Measurements from ENCODE around the gene MAP3K5. TPM values are rescaled to one million over a fixed set of nuclear protein-coding genes. Genes with fewer than 3 reads are reported as not detected.

The MAP3K5 gene
- total and polyA plus RNA-seq, 2 of the 8 experiments (the other 6 are each of a cell fraction or from before 2014, with no cell fraction given), result 0.63 to 2.6 TPM

- FAIRE-seq (no peak), DNase-seq (ENCODE audit: low read depth in 1 of 2, low spot score in 2 of 2) (no peak)
- Histone ChIP-seq H3K4me2 (ENCODE audit: insufficient read depth in 1 of 2, low read depth in 2 of 2, low read length in 2 of 2) (no peak overlapping the region), H2BK15ac (ENCODE audit: low read length) (no peak overlapping the region), H4K91ac (replicated peaks; ENCODE audit: insufficient read length, low read length) (no peak overlapping the region), H3K9me3 (ENCODE audit: insufficient read depth in 2 of 2, low read depth in 1 of 2, low read length in 1 of 2) (no peaks in the 10 kb centered on the region), H3K4ac (replicated peaks; ENCODE audit: insufficient read length, low read depth, low read length) (no peak overlapping the region), H2BK120ac (replicated peaks; ENCODE audit: low read depth, low read length) (no peak overlapping the region), H4K5ac (ENCODE audit: insufficient read length, low read depth, low read length) (no peak overlapping the region), H3K18ac (ENCODE audit: extremely low read depth, low read length) (no peak overlapping the region), H3K23me2 (ENCODE audit: low read depth, low read length) (no peaks in the 10 kb centered on the region), H3K79me1 (ENCODE audit: low read depth, low read length) (no peaks in the 10 kb centered on the region), H3K4me3 (ENCODE audit: extremely low read depth in 1 of 4, insufficient read depth in 2 of 4, low read depth in 3 of 4, low read length in 4 of 4) (no peak overlapping the region), H2BK20ac (ENCODE audit: low read length) (no peak overlapping the region), H2BK5ac (ENCODE audit: low read depth, low read length) (no peak overlapping the region), H2AK5ac (ENCODE audit: low read depth, low read length) (no peak overlapping the region), H3K27ac (ENCODE audit: low read depth, low read length) (no peak overlapping the region), H3K36me3 (ENCODE audit: control insufficient read depth in 2 of 4, insufficient read depth in 4 of 4, low read length in 3 of 4) (no peaks in the 10 kb centered on the region), H3K14ac (ENCODE audit: insufficient read length) (no peak overlapping the region), H3K79me2 (ENCODE audit: control insufficient read depth in 1 of 2, insufficient read depth in 2 of 2, low read length in 2 of 2) (no peaks in the 10 kb centered on the region), H3K27me3 (replicated peaks in 1 of 4; ENCODE audit: control insufficient read depth in 3 of 4, extremely low read depth in 1 of 4, insufficient read depth in 3 of 4, low read length in 3 of 4) (peaks cover 0 to 4% (median 0%) of the 10 kb centered on the region in 4 experiments; a peak in 1 of 7 replicates), H3K56ac (replicated peaks; ENCODE audit: insufficient read length, low read depth, low read length) (no peak overlapping the region), H4K8ac (ENCODE audit: extremely low read depth, insufficient read depth, low read length) (no peak overlapping the region), H3K9ac (replicated peaks in 1 of 4; ENCODE audit: extremely low read depth in 1 of 4, low read depth in 3 of 4, low read length in 3 of 4) (no peak overlapping the region), H2AFZ (ENCODE audit: low read length) (no peak overlapping the region), H3K4me1 (replicated peaks in 1 of 4; ENCODE audit: control insufficient read depth in 3 of 4, insufficient read depth in 4 of 4, low read length in 3 of 4) (peaks cover 0 to 2% (median 0%) of the 10 kb centered on the region in 4 experiments; a peak in 1 of 7 replicates), H2BK12ac (ENCODE audit: low read depth, low read length) (no peak overlapping the region), H3K23ac (ENCODE audit: insufficient read length) (no peak overlapping the region), H4K20me1 (replicated peaks in 1 of 2; ENCODE audit: control insufficient read depth in 1 of 2, insufficient read depth in 2 of 2, low read length in 2 of 2) (no peaks in the 10 kb centered on the region)
- ChIA-PET POLR2A (ENCODE audit: partially characterized antibody) (interaction anchor here (0.6 kb wide), 1 partner anchor 9 kb away, joined by 3 read pairs; no protein-coding TSS in a partner anchor), CTCF (ENCODE audit: partially characterized antibody) (interaction anchor here (1.0 kb wide), 1 partner anchor 93 kb away, joined by 4 read pairs; the partner anchor contains the start of gene MAP3K5)
- WGBS, 2 experiments (ENCODE audit: extremely low coverage in 1 of 2, insufficient coverage in 1 of 2, insufficient read length in 1 of 2, insufficient replicate concordance in 2 of 2, low coverage in 1 of 2, low lambda C conversion rate in 2 of 2, missing lambda C conversion rate in 1 of 2), result 72% methylated on average over 5 of the region's 5 CpGs; no CpG with 5 or more reads in 1 of the 2 experiments
- TF ChIP-seq SIX5 (IDR thresholded peaks at IDR 0.05; ENCODE audit: low read depth, low read length) (no peak), SP1 (IDR thresholded peaks at IDR 0.05; ENCODE audit: low read depth, low read length) (no peak), SRF (IDR thresholded peaks at IDR 0.05; ENCODE audit: low read depth, low read length) (no peak), SP2 (IDR thresholded peaks at IDR 0.05; ENCODE audit: low read length) (no peak), GABPA (IDR thresholded peaks at IDR 0.05; ENCODE audit: borderline replicate concordance, insufficient read depth, low read length) (no peak), NANOG (IDR thresholded peaks at IDR 0.05; ENCODE audit: insufficient read depth, low read depth, low read length, poor library complexity, severe bottlenecking) (no peak)
Observed at GRCh38 chr6:136699358-136699757, 92.9 kb downstream of the MAP3K5 start.

All from H1 (cell line).